GM04504 (cell line): ENCODE results near the gene MCTP1.

Source experiments
- DNase-seq: peaks from one replicate; pipeline ENCODE4 v3.0.0-alpha.2; 2012; ENCODE audit warnings: low read depth

MCTP1 gene

DNA sequence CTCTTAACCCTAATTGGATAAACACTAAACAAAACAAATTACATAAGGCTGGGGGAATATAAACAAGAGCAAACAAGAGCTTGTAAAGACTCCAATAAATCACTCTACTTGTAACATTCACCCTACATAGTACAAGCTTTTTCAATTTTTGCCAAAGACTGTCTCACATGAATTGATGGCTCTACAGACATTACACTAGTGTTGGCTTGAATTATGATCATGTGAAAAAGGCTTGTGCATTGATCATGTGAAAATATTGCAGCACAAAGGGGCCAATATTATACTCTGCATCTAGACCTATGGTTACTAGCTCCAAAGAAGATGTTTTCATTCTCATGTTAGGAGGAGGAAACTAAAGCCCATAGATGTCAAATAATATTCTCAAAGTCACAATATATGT, 212.6 kb downstream of the MCTP1 start:
- DNase-seq = no peak

DNA sequence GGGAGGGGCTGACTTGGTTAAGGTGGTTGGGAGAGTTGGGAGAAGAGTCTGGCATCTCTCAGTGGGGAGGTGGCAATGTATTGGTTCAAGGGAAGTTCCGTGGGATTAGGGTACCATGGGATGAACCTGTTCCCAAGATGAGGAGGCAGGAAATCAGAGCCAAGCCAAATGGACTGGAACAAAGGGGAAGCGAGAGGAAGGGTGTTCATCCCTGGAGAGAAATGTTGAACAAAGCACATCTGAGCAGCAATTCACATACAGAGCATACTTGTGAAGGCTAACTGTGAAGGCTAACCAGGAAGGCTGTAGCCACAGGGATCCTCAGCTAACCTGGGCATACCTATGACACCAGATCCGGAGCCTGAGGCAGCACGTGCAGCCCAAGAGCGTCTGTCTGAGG, 214.0 kb downstream of the MCTP1 start:
- DNase-seq = no peak

DNA sequence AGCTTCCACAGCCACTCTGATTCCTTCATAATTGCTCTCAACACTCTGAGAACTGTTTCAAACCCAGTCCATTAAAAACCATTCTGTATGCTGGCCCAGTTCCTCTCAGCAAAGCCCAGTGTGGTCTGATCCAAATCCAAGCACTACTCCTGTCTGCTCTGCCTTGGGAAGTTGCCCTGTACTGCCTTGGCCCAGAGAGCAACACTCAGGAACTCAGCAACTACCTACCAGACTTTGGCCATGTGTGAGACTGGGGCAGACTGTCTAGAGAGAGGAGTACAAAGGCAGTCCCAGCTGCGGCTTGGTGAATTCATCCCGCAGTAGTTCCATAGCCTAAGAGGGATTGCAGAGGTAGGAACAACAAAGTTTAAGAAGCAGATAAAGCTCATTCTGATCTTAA, 214.4 kb downstream of the MCTP1 start:
- DNase-seq = no peak

DNA sequence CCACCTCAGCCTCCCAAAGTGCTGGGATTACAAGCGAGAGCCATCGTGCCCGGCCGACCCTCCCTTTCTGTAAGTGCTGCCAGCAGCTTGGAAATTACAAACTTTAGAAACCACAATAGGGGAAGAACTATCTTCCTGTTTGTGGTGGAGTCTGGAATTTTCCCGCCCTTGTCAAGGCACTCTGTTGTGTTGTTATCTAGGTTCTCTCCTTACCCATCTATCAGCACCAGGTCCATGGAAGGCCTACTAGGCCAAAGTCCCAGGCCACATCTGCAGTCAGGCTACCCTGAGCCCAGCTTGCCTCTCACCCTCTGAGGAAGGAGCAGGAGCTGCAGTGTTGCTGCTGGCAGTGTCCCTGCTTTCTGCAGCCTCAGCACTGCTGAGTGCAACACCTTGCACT, 214.9 kb downstream of the MCTP1 start:
- DNase-seq = no peak

DNA sequence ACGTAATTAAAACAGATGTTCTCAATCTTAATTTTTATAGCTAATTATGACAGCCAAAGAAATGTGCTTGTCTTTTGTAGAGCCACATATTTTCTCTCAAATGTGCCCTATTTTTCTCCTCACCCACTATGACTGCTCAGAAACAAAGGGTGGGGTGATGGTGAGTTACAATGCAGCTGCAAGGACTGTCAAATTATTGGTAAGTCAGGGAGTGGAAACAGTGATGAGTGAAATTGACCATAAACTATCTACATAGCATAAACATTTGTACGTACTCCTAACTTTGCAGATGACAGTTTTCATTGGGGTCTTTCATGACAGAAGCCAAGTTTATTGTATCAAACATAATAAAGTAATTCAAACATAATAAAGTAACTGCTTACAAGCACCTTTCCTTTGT, 215.9 kb downstream of the MCTP1 start:
- no peak for DNase-seq

DNA sequence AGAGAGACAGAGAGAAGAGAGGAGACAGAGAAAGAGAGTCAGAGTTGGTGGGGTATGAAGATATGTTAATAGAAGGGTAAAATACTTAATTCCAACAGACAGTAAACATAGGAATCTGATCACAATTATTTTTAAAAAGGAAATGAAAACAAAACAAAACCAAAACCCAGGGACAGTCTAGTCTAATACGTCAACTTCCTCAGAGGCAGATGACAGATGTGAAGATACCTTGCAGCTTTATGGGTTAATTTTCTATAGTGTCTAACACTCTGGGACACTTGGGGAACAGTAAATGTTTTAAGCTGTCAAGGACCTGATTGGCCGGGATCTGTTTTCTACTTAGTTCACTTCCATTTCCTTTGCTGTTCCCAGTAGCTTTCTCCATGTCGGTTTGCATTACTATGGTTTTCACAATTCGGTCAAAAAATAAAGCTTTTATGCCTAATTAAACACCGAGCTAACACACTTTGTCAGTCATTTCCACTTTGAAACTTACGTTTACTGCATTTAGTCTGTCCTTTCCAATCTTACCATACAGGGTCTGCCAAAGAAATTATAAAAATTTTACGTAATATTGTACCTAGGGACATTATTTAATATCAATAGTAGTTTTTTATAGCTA, 216.5 kb downstream of the MCTP1 start:
- DNase-seq = no peak

DNA sequence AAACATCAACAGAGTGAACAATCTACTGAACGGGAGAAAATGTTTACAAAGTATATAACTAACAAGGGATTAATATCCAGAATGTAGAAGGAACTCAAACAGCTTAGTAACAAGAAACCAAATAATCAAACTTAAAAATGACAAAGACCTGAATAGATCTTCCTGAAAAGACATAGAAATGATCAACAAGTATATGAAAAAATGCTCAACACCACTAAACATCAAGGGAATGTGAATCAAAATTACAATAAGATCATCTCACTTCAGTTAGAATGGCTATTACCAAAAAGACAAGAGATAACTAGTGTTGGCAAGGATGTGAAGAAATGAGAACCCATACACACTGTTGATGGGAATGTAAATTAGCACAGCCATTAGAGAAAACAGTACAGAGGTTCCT, 218.8 kb downstream of the MCTP1 start:
- DNase-seq = no peak

DNA sequence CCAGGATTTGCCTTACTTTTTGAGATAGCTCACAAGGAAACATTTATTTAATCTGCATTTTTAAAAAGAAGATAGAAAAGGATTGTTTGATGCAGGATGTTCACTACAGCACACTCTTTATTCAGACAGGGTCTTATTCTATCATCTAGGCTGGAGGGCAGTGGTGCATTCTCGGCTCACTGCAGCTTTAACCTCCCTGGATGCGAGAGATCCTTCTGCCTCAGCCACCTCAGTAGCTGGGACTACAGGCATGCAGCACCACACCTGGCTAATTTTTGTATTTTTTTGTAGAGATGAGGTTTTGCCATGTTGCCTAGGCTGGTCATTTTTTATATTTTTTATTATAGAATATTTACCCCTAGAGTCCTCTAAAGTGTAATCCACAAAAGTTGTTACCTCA, 221.4 kb downstream of the MCTP1 start:
- no peak for DNase-seq

DNA sequence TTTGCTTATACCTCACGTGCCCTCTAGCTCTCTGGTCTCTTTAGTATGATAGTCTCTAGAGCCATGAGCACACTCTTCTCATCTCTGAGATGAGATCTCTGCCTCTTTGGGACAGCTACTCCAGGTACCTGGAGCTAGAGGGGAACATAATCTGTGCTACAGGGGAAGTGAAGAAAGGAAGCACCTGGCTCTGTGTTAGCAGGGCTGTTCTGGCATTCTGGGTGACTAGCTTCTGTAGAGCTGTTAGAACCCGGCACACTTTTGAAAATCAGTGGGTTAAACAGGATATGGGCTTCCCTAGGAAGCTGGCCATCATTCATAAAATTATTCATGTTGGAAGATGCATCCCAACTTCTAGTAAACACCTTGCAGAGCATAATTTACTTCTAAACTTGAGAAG, 224.8 kb downstream of the MCTP1 start:
- DNase-seq = no peak

DNA sequence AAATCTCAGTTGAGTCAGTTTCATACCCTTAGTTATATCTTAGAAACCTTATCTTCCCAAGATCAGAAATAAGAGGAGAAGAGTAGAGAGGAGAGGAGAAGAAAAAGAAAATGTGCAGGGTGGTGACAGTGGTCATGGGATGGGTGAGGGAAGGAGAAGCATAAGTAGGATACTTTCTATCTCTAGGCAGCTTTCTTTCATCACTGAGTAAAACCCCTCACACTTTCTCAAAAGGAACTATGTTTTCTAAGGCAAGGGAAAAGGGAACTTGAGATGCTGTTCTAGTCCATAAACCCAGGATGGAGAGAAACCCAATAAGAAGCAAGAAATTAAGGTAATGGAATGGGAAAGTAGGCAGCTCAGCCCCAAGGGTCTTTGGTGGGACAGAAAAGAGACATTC, 225.3 kb downstream of the MCTP1 start:
- no peak for DNase-seq

DNA sequence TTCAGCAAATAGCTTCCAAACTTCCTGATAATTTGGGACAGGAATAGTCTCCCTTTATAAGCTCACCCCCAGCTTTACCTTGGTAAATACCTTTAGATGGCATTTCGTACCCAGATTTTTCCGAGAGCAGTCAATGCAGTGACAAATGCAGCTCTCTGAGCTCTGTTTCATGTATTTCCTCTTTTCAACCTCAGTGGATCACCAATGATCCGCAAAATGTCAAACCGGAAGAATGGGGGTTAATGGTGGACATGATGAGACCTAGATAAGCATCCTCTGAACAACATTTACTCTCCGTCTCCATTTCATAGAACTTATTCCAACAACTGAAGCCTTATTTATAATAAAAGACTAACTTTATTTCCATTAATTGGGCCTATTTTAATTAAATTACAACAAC, 227.3 kb downstream of the MCTP1 start:
- DNase-seq = no peak

DNA sequence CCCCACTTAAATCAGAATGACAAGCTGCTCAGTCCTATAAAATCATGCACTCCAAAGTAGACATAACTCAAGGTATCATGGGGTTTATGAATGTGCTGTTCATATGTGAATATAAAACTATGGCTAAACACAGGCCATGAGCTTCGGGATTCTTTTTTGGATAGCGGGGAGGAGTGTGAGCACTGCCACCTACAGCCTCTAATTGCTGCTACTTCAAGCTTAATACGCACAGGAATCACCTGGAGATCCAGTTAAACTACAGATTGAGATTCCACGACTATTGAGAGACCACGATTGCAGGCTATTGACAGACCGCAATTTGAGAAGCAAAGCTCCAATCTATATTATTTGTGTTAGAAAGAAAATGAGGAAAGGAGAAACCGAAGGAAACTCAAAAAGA, 231.6 kb downstream of the MCTP1 start:
- DNase-seq = no peak

DNA sequence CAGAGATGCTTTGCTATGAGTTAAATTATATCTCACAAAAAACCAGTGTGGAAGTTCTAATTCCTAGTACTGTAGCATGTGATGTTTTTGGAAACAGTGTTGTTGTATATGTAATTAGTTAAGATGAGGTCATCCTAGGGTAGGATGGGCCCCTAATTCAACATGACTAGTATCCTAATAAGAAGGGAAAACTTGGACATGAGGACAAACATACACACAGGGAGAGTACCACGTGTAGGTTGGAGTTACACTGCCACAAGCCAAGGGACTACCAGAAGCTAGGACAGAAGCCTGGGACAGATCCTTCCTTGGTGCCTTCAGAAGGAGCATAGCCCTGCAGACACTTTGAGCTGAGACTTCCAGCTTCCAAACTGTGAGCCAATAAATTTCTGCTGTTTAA, 234.2 kb downstream of the MCTP1 start:
- no peak for DNase-seq

DNA sequence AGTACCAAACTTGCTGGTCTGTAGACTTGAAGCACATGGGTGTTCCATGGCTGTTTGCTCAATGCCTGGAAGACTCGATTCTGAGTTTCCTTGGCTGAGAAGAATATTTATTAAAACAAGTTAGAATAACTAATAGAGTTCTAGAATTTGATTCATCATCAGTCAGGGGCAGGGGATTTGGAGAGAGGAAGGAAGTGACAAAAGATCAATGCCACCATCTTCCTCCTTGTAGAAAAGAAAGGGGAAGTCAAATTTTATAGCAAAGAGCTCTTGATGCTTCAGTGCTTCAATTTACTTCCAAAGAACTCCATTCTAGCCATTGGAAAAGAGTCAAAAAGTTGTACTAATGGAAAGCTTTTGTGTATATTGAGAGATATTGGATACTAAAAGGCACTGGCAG, 236.3 kb downstream of the MCTP1 start:
- no peak for DNase-seq

DNA sequence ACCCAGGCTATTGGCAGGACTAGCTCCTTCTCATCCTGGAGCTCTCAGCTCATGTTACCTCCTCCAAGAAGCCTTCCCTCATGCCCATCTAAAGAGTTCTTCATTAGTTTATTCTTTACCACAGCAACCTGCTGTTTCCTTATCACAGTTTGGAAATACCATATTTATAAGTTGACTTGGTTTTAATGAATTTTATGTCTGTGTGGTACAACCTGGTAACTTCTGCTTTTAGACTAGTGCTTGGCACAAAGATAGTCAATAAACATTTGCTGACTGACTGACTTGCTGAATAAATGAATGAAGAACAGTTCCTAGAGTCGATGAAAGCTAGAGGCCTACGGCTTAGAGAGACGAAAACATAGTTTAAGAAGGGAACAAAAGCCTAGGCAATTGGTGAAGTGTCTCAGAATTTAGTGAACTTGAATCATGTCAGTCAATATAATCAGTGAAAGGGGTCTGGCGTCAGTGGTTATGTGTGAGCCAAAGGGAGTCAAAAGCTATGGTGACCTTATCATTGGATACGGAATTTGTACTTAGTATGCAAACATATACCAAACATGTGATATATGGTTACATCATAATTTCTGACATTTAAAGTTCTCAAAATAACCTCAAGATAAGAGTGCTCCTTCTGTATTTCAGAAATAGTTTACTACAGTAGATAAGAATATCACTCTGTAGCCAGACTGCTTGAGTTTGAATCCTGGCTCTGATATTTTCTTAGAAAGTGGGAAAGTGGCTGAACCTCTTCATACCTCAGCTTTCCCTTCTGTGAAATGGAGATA, 239.5 kb downstream of the MCTP1 start:
- no peak for DNase-seq

DNA sequence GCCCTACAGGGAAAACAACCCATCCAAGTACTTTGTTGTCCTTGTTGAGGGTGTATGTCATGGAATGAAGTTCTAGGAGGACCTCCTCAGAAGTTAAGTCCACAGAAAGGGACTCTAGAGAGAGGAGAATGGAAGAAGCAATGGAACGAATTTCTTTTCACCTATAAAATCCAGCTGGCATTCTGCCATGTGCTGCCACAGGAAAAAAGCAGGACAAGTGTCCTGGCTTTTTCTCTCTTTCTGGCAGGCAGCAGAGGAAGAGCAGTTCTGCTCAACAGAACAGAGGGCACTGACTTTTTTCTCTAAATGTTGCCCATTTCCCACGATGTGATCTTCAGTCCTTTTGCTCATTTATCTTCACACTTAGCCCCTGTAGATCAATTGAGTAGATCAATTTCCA, 240.8 kb downstream of the MCTP1 start:
- DNase-seq = no peak

DNA sequence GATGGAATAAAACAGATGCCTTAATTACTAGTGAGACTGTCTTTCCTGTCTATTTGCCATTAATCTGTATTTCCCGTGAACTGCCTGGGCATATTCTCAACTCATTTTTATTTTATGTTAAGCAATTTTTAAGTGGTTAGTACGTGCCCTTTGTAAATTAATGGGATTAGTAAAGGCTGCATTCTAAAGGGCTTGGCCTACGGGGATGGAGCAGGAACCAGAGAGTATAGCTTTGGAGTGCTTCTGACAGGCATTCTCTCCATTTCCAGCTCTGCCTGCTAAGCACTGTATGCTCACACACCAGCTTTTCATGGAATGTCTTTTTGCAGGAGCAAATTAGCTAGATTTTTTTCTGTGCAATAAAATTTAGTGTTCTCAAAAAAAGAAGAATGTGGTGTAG, 241.2 kb downstream of the MCTP1 start:
- DNase-seq = no peak

DNA sequence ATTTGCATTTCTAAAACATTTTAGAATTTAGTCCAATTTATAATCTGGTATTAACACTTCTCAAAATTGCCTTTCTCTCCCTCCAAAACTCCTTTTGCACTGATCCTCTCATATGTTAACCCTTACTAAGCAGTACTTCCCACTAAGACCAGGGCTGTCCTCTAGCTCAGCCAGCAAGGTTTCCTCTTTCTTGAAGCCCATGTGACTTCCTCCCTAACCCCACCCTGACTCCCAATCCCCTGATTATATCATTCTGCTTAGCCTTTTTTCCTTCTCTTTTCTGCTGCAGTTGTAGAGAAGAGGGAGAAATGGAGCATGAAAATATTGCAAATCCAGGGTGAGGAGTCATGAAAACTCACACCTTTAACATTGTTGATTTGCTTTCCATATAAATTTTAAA, 241.7 kb downstream of the MCTP1 start:
- no peak for DNase-seq

DNA sequence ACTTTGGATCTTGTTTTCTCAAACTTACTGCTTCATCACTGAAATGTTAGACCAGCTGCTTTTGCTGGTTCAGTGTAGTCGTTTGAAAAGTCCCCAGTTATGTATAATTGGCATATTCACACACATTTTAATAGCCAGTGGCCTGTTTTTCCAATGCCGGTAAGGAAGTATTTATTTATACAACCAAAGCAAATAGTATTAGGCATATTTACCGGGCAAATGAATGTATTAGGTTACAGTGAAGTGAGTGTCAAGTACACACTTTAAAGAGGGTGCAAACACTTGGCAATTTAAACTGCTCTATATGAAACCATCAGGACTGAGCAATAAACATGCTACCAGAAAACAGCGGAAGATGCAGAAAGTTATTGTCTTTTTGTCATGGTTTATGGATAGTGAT, 242.9 kb downstream of the MCTP1 start:
- no peak for DNase-seq

DNA sequence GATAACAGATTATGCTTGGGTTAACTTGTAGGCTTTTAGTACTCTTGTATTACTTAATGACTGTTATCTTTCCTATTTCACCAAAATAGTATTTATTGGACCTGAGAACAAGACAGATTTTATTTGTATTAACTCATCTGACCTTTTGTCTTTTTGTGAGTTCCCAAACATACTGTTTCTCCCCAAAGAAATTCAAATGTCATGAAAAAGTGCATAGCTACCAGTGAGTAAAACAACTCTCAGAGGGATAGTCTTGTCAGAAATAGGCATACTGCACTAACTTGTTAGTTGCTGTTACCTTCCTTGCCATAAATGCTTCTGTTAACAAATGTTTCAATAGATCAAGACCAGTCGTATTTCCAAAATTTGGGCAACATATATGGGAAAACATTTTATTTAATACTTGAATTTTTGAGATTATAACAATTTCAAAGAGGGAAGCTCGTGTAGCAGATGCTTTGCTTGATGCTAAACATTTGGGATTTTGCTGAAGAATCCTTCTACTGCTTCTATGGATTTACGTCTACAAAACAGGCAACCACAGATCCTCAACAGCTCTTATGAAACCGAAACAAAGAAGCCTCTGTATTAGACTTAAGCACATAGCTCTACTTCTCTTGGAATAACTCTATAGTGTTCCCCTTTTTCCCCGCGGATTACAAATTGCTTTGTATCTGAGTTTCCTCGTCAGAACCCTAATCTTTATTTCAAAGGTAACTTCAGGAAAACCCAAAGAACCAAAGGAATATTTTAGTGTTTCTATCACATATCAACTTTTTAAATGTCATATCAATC, 248.8 kb downstream of the MCTP1 start:
- no peak for DNase-seq

DNA sequence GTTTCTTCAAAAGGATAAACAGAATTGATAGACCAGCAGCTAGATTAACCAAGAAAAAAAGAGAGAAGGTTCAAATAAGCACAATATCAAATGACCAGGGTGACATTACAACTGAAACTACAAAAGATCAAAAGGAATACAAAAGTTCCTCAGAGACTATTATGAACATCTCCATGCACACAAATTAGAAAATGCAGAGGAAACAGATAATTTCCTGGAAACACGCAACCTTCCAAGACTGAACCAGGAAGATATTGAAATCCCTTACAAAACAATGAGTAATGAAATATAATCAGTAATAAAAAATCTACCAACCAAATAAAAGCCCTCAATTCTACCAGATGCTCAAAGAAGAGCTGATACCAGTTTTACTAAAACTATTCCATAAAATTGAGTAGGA, 252.1 kb downstream of the MCTP1 start:
- no peak for DNase-seq

DNA sequence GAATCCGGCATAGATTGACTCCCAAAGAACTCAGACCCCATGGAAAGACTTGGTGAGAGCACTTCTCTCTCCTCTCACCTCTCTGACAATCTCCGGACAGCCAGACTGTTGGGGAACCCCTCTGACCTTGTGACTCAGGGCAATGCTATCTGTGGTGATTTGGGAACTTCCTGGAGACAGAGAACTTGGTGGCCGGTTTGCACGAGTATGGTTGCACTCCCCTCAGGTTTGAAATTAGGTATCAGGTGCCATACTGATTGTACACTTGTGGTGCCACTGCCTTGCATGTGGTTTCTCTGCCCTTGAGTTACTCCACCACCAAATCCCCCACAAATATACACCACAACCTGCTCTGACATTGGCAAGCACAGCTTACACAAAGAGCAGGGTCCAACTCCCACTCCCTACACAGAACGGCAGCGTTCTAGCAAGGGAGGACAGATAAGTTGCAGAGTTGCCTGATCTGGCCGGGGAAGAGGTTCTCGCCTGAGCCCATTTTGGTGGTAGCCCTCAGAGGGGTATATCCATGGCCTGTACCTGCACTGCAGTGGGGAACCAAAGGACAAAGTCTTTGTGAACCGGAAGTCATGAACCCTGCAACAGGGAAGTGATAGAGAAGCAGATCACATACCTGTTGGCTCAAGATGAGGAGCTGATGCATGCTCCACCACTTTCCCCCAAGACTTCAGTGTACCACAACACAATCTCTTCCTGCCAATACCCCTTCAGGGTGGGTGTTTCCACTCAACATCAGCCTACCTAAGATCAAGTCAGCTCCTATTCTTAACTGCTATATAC, 255.1 kb downstream of the MCTP1 start:
- no peak for DNase-seq

DNA sequence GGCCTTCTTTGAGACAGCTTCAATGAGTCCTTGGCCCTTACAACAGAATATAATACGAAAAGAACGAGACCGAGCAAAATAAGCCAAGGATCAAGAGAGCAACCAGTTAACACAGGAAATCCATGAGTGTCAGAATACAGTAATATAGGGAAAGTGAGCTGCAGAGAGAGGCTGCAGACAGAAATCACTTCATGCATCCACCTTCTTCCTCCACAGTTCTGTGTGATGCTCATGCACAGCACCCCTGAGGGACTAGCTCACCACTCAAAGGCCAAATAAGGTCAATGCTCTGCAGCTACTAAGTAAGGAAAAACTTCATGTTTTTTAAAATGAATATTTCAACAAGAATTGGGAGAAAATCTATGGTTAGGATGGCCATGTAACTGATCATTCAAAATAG, 257.1 kb downstream of the MCTP1 start:
- no peak for DNase-seq
